ENCODE data around the gene MUSTN1. TPM values are rescaled to one million over a fixed set of nuclear protein-coding genes. Genes with fewer than 3 reads are reported as not detected.

The MUSTN1 gene
- total and polyA plus RNA-seq, 2 of the 13 experiments (the other 11 are each of a cell fraction or from before 2014, with no cell fraction given), result 0.84 to 1.4 TPM

- H3K4me3 ChIP-seq (replicated peaks in 1 of 3; ENCODE audit: insufficient read depth in 1 of 3, low read depth in 2 of 3, low read length in 3 of 3), result no peak overlapping the region
- intact Hi-C loops (cut with micrococcal nuclease; ENCODE audit: unreplicated experiment) (no loop called here), in situ Hi-C loops (cut with HindIII; ENCODE audit: extremely low pct_ligation_motif_present, low pct_unique_long_range_greater_than_20kb) (no loop called here)
- peaks cover 36% of the 10 kb centered on the region for H3K4me1 ChIP-seq (ENCODE audit: insufficient read depth, low read length)
- BruUV-seq (replicated peaks), result no TSS peak
- no peaks in the 10 kb centered on the region for H3K27me3 ChIP-seq (ENCODE audit: control insufficient read depth in 1 of 2, insufficient read depth in 2 of 2, low read length in 2 of 2)
- no peak overlapping the region for H2AFZ ChIP-seq (ENCODE audit: low read length)
- no peaks in the 10 kb centered on the region for H3K79me2 ChIP-seq (ENCODE audit: insufficient read depth, low read length)
- FAIRE-seq (no peak), DNase-seq (ENCODE audit: low spot score) (no peak), ATAC-seq (no peak; the same call in 2 of the 3 replicates)
- TF ChIP-seq BHLHE40 (IDR thresholded peaks at IDR 0.05; ENCODE audit: low read length) (no peak), BCL6 (CRISPR knock-in tag; IDR thresholded peaks at IDR 0.05) (0 out of 2 replicates have a peak, but pooled peaks have one; percentile 8), CEBPG (CRISPR knock-in tag; IDR thresholded peaks at IDR 0.05) (peak; percentile 64), GATAD2A (CRISPR knock-in tag; IDR thresholded peaks at IDR 0.05) (peak; percentile 50; the same call in 1 of the 2 replicates), ZNF230 (CRISPR knock-in tag; IDR thresholded peaks at IDR 0.05) (no peak), ATF4 (CRISPR knock-in tag; IDR thresholded peaks at IDR 0.05) (peak in 1 of 2 experiments; percentile 97; a peak in 2 of 4 replicates), FOXO1 (CRISPR knock-in tag; IDR thresholded peaks at IDR 0.05) (no peak), GABPA (IDR thresholded peaks at IDR 0.05; ENCODE audit: low read depth, low read length) (no peak), GABPA (CRISPR knock-in tag; IDR thresholded peaks at IDR 0.05; ENCODE audit: low read depth) (no peak)
- no peaks in the 10 kb centered on the region for H3K9me3 ChIP-seq (ENCODE audit: low read length)
- CTCF ChIA-PET (ENCODE audit: low intra/inter-chr PET ratio, low total read pairs), result no interaction called here
- no peaks in the 10 kb centered on the region for H4K20me1 ChIP-seq (ENCODE audit: insufficient read depth, low read length)
- H3K4me2 ChIP-seq (ENCODE audit: low read depth, low read length), result no peak overlapping the region
- peak overlapping the region; percentile 23 for H3K27ac ChIP-seq (ENCODE audit: extremely low read length, insufficient read depth, low read length)
- H3K36me3 ChIP-seq (replicated peaks in 1 of 2; ENCODE audit: control insufficient read depth in 1 of 2, insufficient read depth in 2 of 2, low read length in 2 of 2), result no peaks in the 10 kb centered on the region
- POLR2A ChIA-PET, result no interaction called here
- 87% methylated on average over 3 of the region's 3 CpGs for WGBS (ENCODE audit: low lambda C conversion rate)
- no peak overlapping the region for H3K9ac ChIP-seq (ENCODE audit: insufficient read depth, low read depth, low read length)
These were observed 37.4 kb upstream of the MUSTN1 start for GRCh38 chr3:52872245-52872644.

GRCh38 chr3:52871761-52872160 is 36.9 kb upstream of the MUSTN1 start:
- no peaks in the 10 kb centered on the region for H4K20me1 ChIP-seq (ENCODE audit: insufficient read depth, low read length)
- in situ Hi-C loops (cut with HindIII; ENCODE audit: extremely low pct_ligation_motif_present, low pct_unique_long_range_greater_than_20kb) (no loop called here), intact Hi-C loops (cut with micrococcal nuclease; ENCODE audit: unreplicated experiment) (no loop called here)
- CTCF ChIA-PET (ENCODE audit: low intra/inter-chr PET ratio, low total read pairs), result no interaction called here
- DNase-seq (ENCODE audit: low spot score) (no peak), ATAC-seq (no peak), FAIRE-seq (no peak)
- BruUV-seq (replicated peaks), result no TSS peak
- no peak overlapping the region for H3K9ac ChIP-seq (ENCODE audit: insufficient read depth, low read depth, low read length)
- H3K27me3 ChIP-seq (ENCODE audit: control insufficient read depth in 1 of 2, insufficient read depth in 2 of 2, low read length in 2 of 2), result no peaks in the 10 kb centered on the region
- POLR2A ChIA-PET, result no interaction called here
- 82% methylated on average over 9 of the region's 9 CpGs for WGBS (ENCODE audit: low lambda C conversion rate)
- peaks cover 36% of the 10 kb centered on the region for H3K4me1 ChIP-seq (ENCODE audit: insufficient read depth, low read length)
- H3K36me3 ChIP-seq (replicated peaks in 1 of 2; ENCODE audit: control insufficient read depth in 1 of 2, insufficient read depth in 2 of 2, low read length in 2 of 2), result no peaks in the 10 kb centered on the region
- H3K9me3 ChIP-seq (ENCODE audit: low read length), result no peaks in the 10 kb centered on the region
- H2AFZ ChIP-seq (ENCODE audit: low read length), result no peak overlapping the region
- H3K4me2 ChIP-seq (ENCODE audit: low read depth, low read length), result no peak overlapping the region
- no peak overlapping the region for H3K4me3 ChIP-seq (replicated peaks in 1 of 3; ENCODE audit: insufficient read depth in 1 of 3, low read depth in 2 of 3, low read length in 3 of 3)
- no peaks in the 10 kb centered on the region for H3K79me2 ChIP-seq (ENCODE audit: insufficient read depth, low read length)
- H3K27ac ChIP-seq (ENCODE audit: extremely low read length, insufficient read depth, low read length), result peak overlapping the region; percentile 23
- TF ChIP-seq ZGPAT (CRISPR knock-in tag; IDR thresholded peaks at IDR 0.05) (no peak), STAT5B (CRISPR knock-in tag; IDR thresholded peaks at IDR 0.05) (no peak), ZNF430 (CRISPR knock-in tag; IDR thresholded peaks at IDR 0.05) (no peak), TCF7 (IDR thresholded peaks at IDR 0.05; ENCODE audit: low read depth) (no peak), LCORL (IDR thresholded peaks at IDR 0.05) (no peak), LCORL (CRISPR knock-in tag; IDR thresholded peaks at IDR 0.05) (no peak), RAD21 (CRISPR knock-in tag; IDR thresholded peaks at IDR 0.05) (no peak), SAFB2 (CRISPR knock-in tag; IDR thresholded peaks at IDR 0.05; ENCODE audit: borderline replicate concordance, low read depth) (no peak), HDAC1 (CRISPR knock-in tag; IDR thresholded peaks at IDR 0.05) (no peak), JARID2 (CRISPR knock-in tag; IDR thresholded peaks at IDR 0.05; ENCODE audit: insufficient replicate concordance) (no peak)
- TF ChIP-seq, protein P1, sequence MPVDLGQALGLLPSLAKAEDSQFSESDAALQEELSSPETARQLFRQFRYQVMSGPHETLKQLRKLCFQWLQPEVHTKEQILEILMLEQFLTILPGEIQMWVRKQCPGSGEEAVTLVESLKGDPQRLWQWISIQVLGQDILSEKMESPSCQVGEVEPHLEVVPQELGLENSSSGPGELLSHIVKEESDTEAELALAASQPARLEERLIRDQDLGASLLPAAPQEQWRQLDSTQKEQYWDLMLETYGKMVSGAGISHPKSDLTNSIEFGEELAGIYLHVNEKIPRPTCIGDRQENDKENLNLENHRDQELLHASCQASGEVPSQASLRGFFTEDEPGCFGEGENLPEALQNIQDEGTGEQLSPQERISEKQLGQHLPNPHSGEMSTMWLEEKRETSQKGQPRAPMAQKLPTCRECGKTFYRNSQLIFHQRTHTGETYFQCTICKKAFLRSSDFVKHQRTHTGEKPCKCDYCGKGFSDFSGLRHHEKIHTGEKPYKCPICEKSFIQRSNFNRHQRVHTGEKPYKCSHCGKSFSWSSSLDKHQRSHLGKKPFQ (CRISPR knock-in tag; IDR thresholded peaks at IDR 0.05; ENCODE audit: insufficient replicate concordance), result no peak
